Heart left ventricle (tissue), 16 donors: Measurements from ENCODE around the gene LARP4B. TPM values are rescaled to one million over a fixed set of nuclear protein-coding genes. Genes with fewer than 3 reads are reported as not detected.

Experiments used
- ATAC-seq, 4 donors: fragments of 200-7000 bp; cut with Tn5 transposase; one replicate each; pipeline ENCODE4 v1.9.1; 2020 to 2022; ENCODE audit warnings: moderate library complexity in 4 of 4, mild to moderate bottlenecking in 3 of 4, moderate number of reproducible peaks in 1 of 4
- DNase-seq, 5 donors: peaks; one replicate each; pipeline ENCODE4 v3.0.0-alpha.2; 2020
- H3K27ac ChIP-seq, 12 donors: fragments of 200-600 bp; sonication (generic) in 4 of 12; one replicate each; pipeline versions ENCODE4 v1.5.0 to v1.8.0; 2016 to 2022; ENCODE audit warnings: mild to moderate bottlenecking in 2 of 12
- H3K27me3 ChIP-seq, 9 donors: fragments of 200-600 bp; sonication (generic) in 2 of 9; one replicate each; pipeline versions ENCODE4 v1.5.1 to v1.8.0; 2016 to 2022; ENCODE audit warnings: mild to moderate bottlenecking in 3 of 9
- H3K36me3 ChIP-seq, 9 donors: fragments of 200-600 bp; sonication (generic) in 2 of 9; one replicate each; pipeline versions ENCODE4 v1.5.0 to v1.8.0; 2018 to 2022; ENCODE audit warnings: mild to moderate bottlenecking in 2 of 9
- H3K4me1 ChIP-seq, 12 donors: fragments of 200-600 bp; sonication (generic) in 4 of 12; one replicate each; pipeline versions ENCODE4 v1.5.0 to v1.8.0; 2016 to 2022; ENCODE audit warnings: mild to moderate bottlenecking in 3 of 12
- H3K4me3 ChIP-seq, 12 donors: fragments of 200-600 bp; sonication (generic) in 4 of 12; one replicate each; pipeline versions ENCODE4 v1.5.0 to v1.8.0; 2017 to 2022; ENCODE audit warnings: mild to moderate bottlenecking in 9 of 12, moderate library complexity in 4 of 12
- H3K9me3 ChIP-seq, 12 donors: fragments of 200-600 bp; sonication (generic) in 4 of 12; one replicate each; pipeline versions ENCODE4 v1.5.0 to v1.8.0; 2016 to 2022; ENCODE audit warnings: mild to moderate bottlenecking in 1 of 12
- CTCF ChIP-seq, 12 donors: fragments of 200-600 bp; sonication (generic) in 4 of 12; IDR thresholded peaks; one replicate each; pipeline versions ENCODE4 v1.5.0 to v1.8.0; 2018 to 2022; ENCODE audit warnings: antibody characterized with exemption in 12 of 12, mild to moderate bottlenecking in 5 of 12
- POLR2A ChIP-seq, 2 donors: fragments of 450-650 bp; IDR thresholded peaks; one replicate each; pipeline ENCODE4 v1.6.1; 2017; ENCODE audit warnings: antibody characterized with exemption in 2 of 2, mild to moderate bottlenecking in 2 of 2, moderate library complexity in 2 of 2
- WGBS, 4 donors: extraction: QIAGEN DNeasy Blood & Tissue Kit in 2 of 4; methylation state at CpG; one replicate each; pipeline versions ENCODE4 v1.1.5 to v1.1.7; 2013 to 2018; 5-methylcytosine and 5-hydroxymethylcytosine counted together
- intact Hi-C, 10 donors: fragments of 100-400 bp; cut with DNase I; formaldehyde crosslinking; loops; one replicate each; pipeline versions ENCODE4 v1.11.1 to v1.14.2; 2022
- polyA plus RNA-seq, 2 donors: library from polyadenylated mRNA; stranded (reverse); fragments of 200-250 nt; gene quantifications; one replicate each; pipeline ENCODE4 v1.2.3, GENCODE V29; 2013
- total RNA-seq, 9 donors: library from RNA; depleted of rRNA in 2 of 9; stranded (reverse); fragments of >200 nt in 2 of 9; fragmentation: NEBNext Ultra II Directional in 3 of 9; extraction: Animal tissue kit (Norgen Biotek cat#: 25700) in 3 of 9; gene quantifications; one replicate each; pipeline versions ENCODE4 v1.1.0 to v1.2.4, GENCODE V29; 2016 to 2023
- donor health status: ischemic (EF 13 %, LVEDD 7.1; RV severe dilation, severe dysfunction).
- donor health status: healthy with polysubstance abuse.
- donor health status: DM: no; HTN: yes; CAD: no.
- donor health status: DM: no; HTN: no; CAD: no.
- donor health status: ischemic (EF 25% LVEDD 6.9; RV normal size, moderate dysfunction).
- donor health status: ischemic (EF 25% LVEDD 5.7; RV mildly dilated, moderate dysfunction).
- donor health status: healthy.
- donor health status: DM: yes; HTN: yes; CAD: no.
- donor health status: ischemic (EF 35%, LVEDD 5.7; RV mildly dilated, moderate dysfunction).
- donor health status: nonischemic (EF 11% LVEDD 7.7; RV severe dilation, severe dysfunction).
- donor health status: DM: yes; HTN: yes; CAD: no.
- donor health status: PGD.
- donor health status: ischemic (EF 29% LVEDD 5.4; RV normal size, mild dysfunction).
- donor health status: nonischemic (EF 23%, LVEDD 6.1; RV moderate dilation, normal function).

LARP4B gene
- total and polyA plus RNA-seq, 11 donors = 20.1 to 81.1 (median 63.0) TPM

GRCh38 chr10:780536-781524, 150.7 kb downstream of the LARP4B start:
- intact Hi-C loops = loop anchor here in 2 of 10 donors (10.0 kb wide), 2 partner anchors 66 to 196 kb away; no protein-coding TSS in a partner anchor
- ATAC-seq = no peak
- peaks cover 0 to 24% (median 0%) of the 10 kb centered on the region in 9 donors for H3K27me3 ChIP-seq
- no peaks in the 10 kb centered on the region for H3K9me3 ChIP-seq
- 92 to 97% (median 97%) methylated on average over 18 to 21 of the region's 21 CpGs for WGBS, 4 donors
- H3K36me3 ChIP-seq = no peaks in the 10 kb centered on the region
- H3K4me1 ChIP-seq = peaks cover 0 to 11% (median 0%) of the 10 kb centered on the region in 12 donors
- no peak overlapping the region for H3K27ac ChIP-seq
- DNase-seq = peak in 1 of 5 donors; percentile 19
- no peak overlapping the region for H3K4me3 ChIP-seq
- no peak for TF ChIP-seq POLR2A (IDR thresholded peaks at IDR 0.05)
- TF ChIP-seq CTCF (IDR thresholded peaks at IDR 0.05) = no peak

- Histone ChIP-seq H3K9me3 (no peaks in the 10 kb centered on the region), H3K27ac (no peak overlapping the region), H3K4me1 (no peaks in the 10 kb centered on the region), H3K36me3 (no peaks in the 10 kb centered on the region), H3K4me3 (no peak overlapping the region), H3K27me3 (peaks cover 0 to 24% (median 0%) of the 10 kb centered on the region in 9 donors)
- intact Hi-C loops = no loop called here
- TF ChIP-seq CTCF (IDR thresholded peaks at IDR 0.05) = no peak
- TF ChIP-seq POLR2A (IDR thresholded peaks at IDR 0.05) = no peak
- ATAC-seq (no peak), DNase-seq (peak in 1 of 5 donors; percentile 14)
- 78 to 83% (median 80%) methylated on average over 11 to 27 of the region's 27 CpGs for WGBS, 4 donors
Measured at GRCh38 chr10:778626-779330, 152.7 kb downstream of the LARP4B start.

GRCh38 chr10:777913-778479, 153.5 kb downstream of the LARP4B start:
- Histone ChIP-seq H3K4me3 (no peak overlapping the region), H3K4me1 (no peaks in the 10 kb centered on the region), H3K27ac (no peak overlapping the region), H3K27me3 (peaks cover 0 to 24% (median 0%) of the 10 kb centered on the region in 9 donors), H3K36me3 (no peaks in the 10 kb centered on the region), H3K9me3 (no peaks in the 10 kb centered on the region)
- intact Hi-C loops = no loop called here
- ATAC-seq (no peak), DNase-seq (no peak)
- WGBS, 4 donors = 87 to 93% (median 90%) methylated on average over 5 to 16 of the region's 16 CpGs
- no peak for TF ChIP-seq POLR2A (IDR thresholded peaks at IDR 0.05)
- no peak for TF ChIP-seq CTCF (IDR thresholded peaks at IDR 0.05)
